GM23338 (cell line): ENCODE results near the gene ASCL2. TPM values are rescaled to one million over a fixed set of nuclear protein-coding genes. Genes with fewer than 3 reads are reported as not detected.

Source experiments
- ATAC-seq: fragments of 200-7000 bp; cut with Tn5 transposase; 3 replicates; pipeline ENCODE4 v1.9.1; 2020
- DNase-seq: peaks from one replicate; pipeline ENCODE4 v3.0.0-alpha.2; 2015; ENCODE audit warnings: low spot score
- H2AFZ ChIP-seq: fragments of 200-600 bp; sonication (generic); 2 replicates; pipeline ENCODE4 v1.8.0; 2016; ENCODE audit warnings: antibody characterized with exemption, mild to moderate bottlenecking, moderate library complexity
- H3F3A ChIP-seq: fragments of 200-600 bp; sonication (generic); replicated peaks from 2 replicates; pipeline ENCODE4 v1.8.0; 2017; ENCODE audit warnings: antibody characterized with exemption, mixed run types, low read depth
- H3K27ac ChIP-seq: fragments of 200-600 bp; sonication (generic); 2 replicates; pipeline ENCODE4 v1.6.1; 2016; ENCODE audit warnings: low read depth
- H3K27me3 ChIP-seq: fragments of 200-600 bp; sonication (generic); 2 replicates; pipeline ENCODE4 v1.8.0; 2016; ENCODE audit warnings: mild to moderate bottlenecking, mixed run types, moderate library complexity; ENCODE audit not compliant: insufficient read depth
- H3K36me3 ChIP-seq: fragments of 200-600 bp; sonication (generic); 2 replicates; pipeline ENCODE4 v1.8.0; 2016; ENCODE audit warnings: mild to moderate bottlenecking; ENCODE audit not compliant: insufficient read depth
- H3K4me1 ChIP-seq: fragments of 200-600 bp; sonication (generic); 2 replicates; pipeline ENCODE4 v1.8.0; 2016; ENCODE audit warnings: mild to moderate bottlenecking, moderate library complexity; ENCODE audit not compliant: insufficient read depth
- H3K4me2 ChIP-seq: fragments of 200-600 bp; sonication (generic); 2 replicates; pipeline ENCODE4 v1.7.1; 2017; ENCODE audit warnings: mixed run types
- H3K4me3 ChIP-seq: fragments of 200-600 bp; sonication (generic); 2 replicates; pipeline ENCODE4 v1.6.1; 2016; ENCODE audit warnings: mixed run types
- H3K79me2 ChIP-seq: fragments of 200-600 bp; sonication (generic); replicated peaks from 2 replicates; pipeline ENCODE4 v1.8.0; 2017; ENCODE audit warnings: mild to moderate bottlenecking; ENCODE audit not compliant: insufficient read depth
- H3K9me2 ChIP-seq: fragments of 200-600 bp; sonication (generic); 2 replicates; pipeline ENCODE4 v1.8.0; 2017; ENCODE audit not compliant: insufficient read depth
- H4K20me1 ChIP-seq: fragments of 200-600 bp; sonication (generic); replicated peaks from 2 replicates; pipeline ENCODE4 v1.8.0; 2017; ENCODE audit warnings: mild to moderate bottlenecking; ENCODE audit not compliant: insufficient read depth
- H3K27ac Mint-ChIP-seq: 2 replicates; pipeline ENCODE4 v1.8.0; 2020; ENCODE audit warnings: inconsistent platforms, mild to moderate bottlenecking, moderate library complexity, mixed read lengths
- H3K27me3 Mint-ChIP-seq: 3 replicates; pipeline ENCODE4 v1.8.0; 2022; ENCODE audit warnings: low read depth, mild to moderate bottlenecking, moderate library complexity, mixed read lengths, inconsistent platforms; ENCODE audit not compliant: insufficient read depth, poor library complexity
- H3K36me3 Mint-ChIP-seq: 3 replicates; pipeline ENCODE4 v1.8.0; 2021; ENCODE audit warnings: low read depth, mild to moderate bottlenecking, inconsistent platforms, moderate library complexity, mixed read lengths
- H3K4me1 Mint-ChIP-seq: 3 replicates; pipeline ENCODE4 v1.8.0; 2020; ENCODE audit warnings: mild to moderate bottlenecking, inconsistent platforms, mixed read lengths
- H3K4me3 Mint-ChIP-seq: 3 replicates; pipeline ENCODE4 v1.8.0; 2021; ENCODE audit warnings: moderate library complexity, mild to moderate bottlenecking, inconsistent platforms, mixed read lengths
- H3K9me3 Mint-ChIP-seq: 3 replicates; pipeline ENCODE4 v1.8.0; 2020; ENCODE audit warnings: moderate library complexity, mild to moderate bottlenecking, inconsistent platforms, mixed read lengths
- CREB1 ChIP-seq: fragments of 250-450 bp; sonication (Bioruptor Pico); IDR thresholded peaks from 2 replicates; pipeline ENCODE4 v1.5.0; 2020; ENCODE audit warnings: low read depth, mild to moderate bottlenecking, moderate library complexity
- CTCF ChIP-seq, 2 experiments: fragments of 200-600 bp in 1 of 2; sonication (generic) in 1 of 2; conservative IDR thresholded peaks; 2 replicates each; pipeline versions ENCODE4 v1.5.1 to v1.6.1; 2016 to 2017; ENCODE audit warnings: antibody characterized with exemption in 2 of 2, low read depth in 2 of 2, mild to moderate bottlenecking in 2 of 2, moderate library complexity in 1 of 2
- JUNB ChIP-seq: IDR thresholded peaks from one replicate; pipeline ENCODE4 v1.6.1; 2016; ENCODE audit warnings: antibody characterized with exemption; ENCODE audit not compliant: unreplicated experiment
- NANOG ChIP-seq: IDR thresholded peaks from 2 replicates; pipeline ENCODE4 v1.6.1; 2016; ENCODE audit warnings: antibody characterized with exemption, borderline replicate concordance
- POLR2AphosphoS5 ChIP-seq: IDR thresholded peaks from 2 replicates; pipeline ENCODE4 v1.6.1; 2016; ENCODE audit warnings: antibody characterized with exemption, low read depth
- REST ChIP-seq: IDR thresholded peaks from one replicate; pipeline ENCODE4 v1.6.1; 2018; ENCODE audit warnings: antibody characterized with exemption; ENCODE audit not compliant: unreplicated experiment
- ZNF114 ChIP-seq: fragments of 250-450 bp; sonication (Bioruptor Pico); IDR thresholded peaks from 2 replicates; pipeline ENCODE4 v1.5.0; 2020; ENCODE audit warnings: mild to moderate bottlenecking, moderate library complexity
- ZNF331 ChIP-seq: fragments of 250-450 bp; sonication (Bioruptor Pico); IDR thresholded peaks from 2 replicates; pipeline ENCODE4 v1.5.0; 2020; ENCODE audit warnings: low read depth, mild to moderate bottlenecking, moderate library complexity
- ZNF462 ChIP-seq: fragments of 250-450 bp; sonication (Bioruptor Pico); IDR thresholded peaks from 2 replicates; pipeline ENCODE4 v1.5.0; 2020; ENCODE audit warnings: mild to moderate bottlenecking, moderate library complexity
- polyA plus RNA-seq: library from polyadenylated mRNA; unstranded; fragments of >200 nt; fragmentation: Nextera tagmentation; extraction: Ambion mirVana; gene quantifications from 2 replicates; pipeline ENCODE4 v1.2.1, GENCODE V29; 2016
- total RNA-seq: library from RNA; depleted of rRNA; stranded (reverse); fragments of >200 nt; shearing (Covaris generic); gene quantifications from 2 replicates; pipeline ENCODE4 v1.2.3, GENCODE V29; 2014

The ASCL2 gene
- total and polyA plus RNA-seq, 2 experiments from 2014 or later: 0.57 to 1.6 TPM

GRCh38 chr11:2258501-2259465, 11.6 kb downstream of the ASCL2 start:
- no peaks in the 10 kb centered on the region for H3K36me3 Mint-ChIP-seq

More at GRCh38 chr11:2258501-2259465, 11.6 kb downstream of the ASCL2 start:
- Mint-ChIP-seq H3K9me3 (no peaks in the 10 kb centered on the region), H3K4me3 (no peak overlapping the region), H3K4me1 (peaks cover 3% of the 10 kb centered on the region; the same call in 1 of the 3 replicates), H3K27me3 (peaks cover 12% of the 10 kb centered on the region), H3K27ac (no peak overlapping the region)
- TF ChIP-seq CTCF (conservative IDR thresholded peaks at IDR 0.05; ENCODE audit: low read depth in 2 of 2) (no peak), REST (no peak), POLR2AphosphoS5 (no peak), NANOG (no peak), CREB1 (CRISPR knock-in tag) (no peak), ZNF462 (CRISPR knock-in tag) (no peak), JUNB (no peak), ZNF331 (CRISPR knock-in tag) (no peak), ZNF114 (CRISPR knock-in tag) (no peak)
- Histone ChIP-seq H4K20me1 (no peaks in the 10 kb centered on the region), H3K9me2 (no peaks in the 10 kb centered on the region), H3K4me1 (no peaks in the 10 kb centered on the region), H3K4me2 (no peak overlapping the region), H3K27me3 (no peaks in the 10 kb centered on the region), H3K79me2 (no peaks in the 10 kb centered on the region), H3K4me3 (no peak overlapping the region), H2AFZ (no peak overlapping the region), H3F3A (no peaks in the 10 kb centered on the region), H3K27ac (no peak overlapping the region), H3K36me3 (no peaks in the 10 kb centered on the region)
- DNase-seq (no peak), ATAC-seq (no peak)
